GM19324 (cell line): Measurements from ENCODE around the gene SRGAP2.
"Not testable (repeated sequence)": the region's sequence is repeated elsewhere in the genome, so short reads cannot be mapped to it uniquely, and the experiment has no call there.

Experiments used
- ATAC-seq: cut with Tn5 transposase; IDR thresholded peaks from one replicate; pipeline ENCODE4 v1.9.1; 2021; ENCODE audit warnings: mild to moderate bottlenecking, moderate library complexity; ENCODE audit not compliant: unreplicated experiment, low FRiP score

Gene SRGAP2

GRCh38 chr1:206245479-206245878 is 42.1 kb downstream of the SRGAP2 start:
- ATAC-seq: not testable (repeated sequence)

- not testable (repeated sequence) for ATAC-seq
Measured at GRCh38 chr1:206246129-206246886, 43.0 kb downstream of the SRGAP2 start.

GRCh38 chr1:206250953-206251681 is 47.8 kb downstream of the SRGAP2 start:
- not testable (repeated sequence) for ATAC-seq

GRCh38 chr1:206252680-206253335 is 49.5 kb downstream of the SRGAP2 start:
- ATAC-seq: not testable (repeated sequence)
